Fibroblast of peridontal ligament (primary cell): ENCODE data around the gene OR1S2.
"Not testable (repeated sequence)": the region's sequence is repeated elsewhere in the genome, so short reads cannot be mapped to it uniquely, and the experiment has no call there.

ENCODE experiments used
- DNase-seq: peaks from one replicate; pipeline ENCODE4 v3.0.0-alpha.2; 2010; ENCODE audit errors: extremely low read depth

The OR1S2 gene

DNA sequence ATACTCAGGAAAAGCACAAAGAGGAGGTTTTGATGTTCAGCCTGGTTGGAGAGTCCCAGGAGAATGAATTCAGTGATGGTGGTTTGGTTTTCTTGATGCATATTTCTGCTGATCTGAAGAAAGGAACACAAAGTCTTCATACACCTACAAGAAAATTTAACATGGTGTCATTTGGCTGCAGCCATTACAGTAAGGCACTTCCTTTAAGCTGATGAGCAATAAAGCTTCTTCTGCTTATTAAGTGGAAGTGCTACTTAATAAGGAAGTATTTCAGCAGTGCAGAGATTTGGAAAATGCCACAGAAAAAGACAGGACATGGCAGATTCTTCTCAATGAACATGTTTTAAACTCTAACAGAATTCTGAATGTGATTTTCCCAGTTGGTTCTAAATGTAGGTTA, at the start of gene OR1S2:
TSS of gene OR1S2 (minus strand) at position 101 of the 400 bp plus-strand sequence. CDS start at position 101, 0 bp downstream.
- DNase-seq: no peak

GRCh38 chr11:58243954-58244353, 40.0 kb upstream of the OR1S2 start:
- DNase-seq: no peak

GRCh38 chr11:58227956-58228615, 24.1 kb upstream of the OR1S2 start:
- DNase-seq: no peak

DNA sequence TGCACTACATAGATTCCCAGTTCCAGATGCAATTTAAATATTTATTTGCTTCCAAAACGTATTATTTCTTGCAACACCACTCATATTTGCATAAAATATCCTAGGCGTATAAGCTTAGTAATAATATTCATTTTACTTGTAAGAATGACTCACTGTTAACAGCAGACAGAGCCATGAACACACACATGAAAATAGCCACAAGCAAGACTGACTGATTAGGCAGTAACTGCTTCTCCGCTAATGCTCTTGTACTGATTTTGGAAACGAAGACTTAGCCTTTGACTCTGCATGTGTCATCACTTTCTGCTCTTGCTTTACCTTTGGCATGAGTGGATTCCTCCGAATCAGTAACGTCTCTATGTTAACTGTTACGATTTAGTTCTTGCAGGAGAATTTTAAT, 18.8 kb upstream of the OR1S2 start:
- no peak for DNase-seq

DNA sequence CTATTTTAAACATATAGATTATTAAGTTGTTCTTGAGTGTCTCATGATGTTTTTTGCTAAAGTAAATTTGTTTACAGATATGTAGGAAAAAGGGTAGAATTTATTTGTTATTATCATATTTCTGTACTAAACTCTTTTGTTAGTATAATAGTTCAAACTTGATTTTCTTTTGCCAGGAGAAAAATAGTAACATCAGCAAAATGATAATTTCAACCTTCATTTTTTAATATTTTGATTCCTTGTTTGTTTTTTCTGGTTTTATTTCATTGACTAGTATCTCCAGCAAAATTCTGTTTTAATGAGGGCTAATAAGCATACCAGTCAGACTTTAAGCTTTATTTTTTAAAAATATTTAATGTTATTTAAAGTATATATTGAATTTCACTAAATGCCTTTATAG, 12.5 kb upstream of the OR1S2 start:
- no peak for DNase-seq

- not testable (repeated sequence) for DNase-seq
Observed at GRCh38 chr11:58212420-58212819, 8.5 kb upstream of the OR1S2 start, which contains the start of gene OR1S1. Gene OR1S1 (plus strand): TSS chr11:58212720.

DNA sequence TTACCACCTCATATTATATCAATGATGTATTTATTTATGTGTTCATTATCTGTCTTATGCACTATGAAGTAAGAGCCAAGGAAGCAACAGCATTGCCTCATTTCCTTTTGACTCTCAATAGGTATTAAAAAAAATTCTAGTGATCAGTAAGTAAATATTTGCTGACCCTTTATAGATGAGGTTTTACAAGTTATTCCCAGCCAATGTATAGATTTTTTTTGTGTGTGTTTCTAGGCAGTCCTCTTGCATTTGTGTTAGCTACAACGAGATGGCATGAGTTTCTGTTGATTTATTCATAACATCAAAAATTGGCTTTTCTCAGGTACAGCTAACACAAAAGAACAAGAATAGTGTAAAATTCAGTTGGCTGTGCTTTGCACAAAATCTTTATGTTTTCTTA, 4.7 kb downstream of the OR1S2 start:
- DNase-seq: no peak

DNA sequence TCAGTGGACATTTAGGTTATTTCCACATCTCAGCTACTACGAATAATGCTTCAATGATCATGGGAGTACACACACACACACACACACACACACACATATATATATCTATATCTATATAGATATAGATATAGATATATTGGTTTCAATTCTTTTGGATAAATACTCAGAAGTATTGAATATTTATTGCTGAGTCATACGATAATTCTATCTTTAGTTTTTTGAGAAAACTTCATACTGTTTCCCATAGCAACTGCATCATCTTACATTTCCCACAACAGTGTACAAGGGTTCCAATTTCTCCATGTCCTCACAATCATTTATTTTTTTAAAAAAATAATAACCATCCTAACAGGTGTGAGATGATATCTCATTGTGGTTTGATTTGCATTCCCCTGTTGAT, 8.0 kb downstream of the OR1S2 start:
- no peak for DNase-seq

DNA sequence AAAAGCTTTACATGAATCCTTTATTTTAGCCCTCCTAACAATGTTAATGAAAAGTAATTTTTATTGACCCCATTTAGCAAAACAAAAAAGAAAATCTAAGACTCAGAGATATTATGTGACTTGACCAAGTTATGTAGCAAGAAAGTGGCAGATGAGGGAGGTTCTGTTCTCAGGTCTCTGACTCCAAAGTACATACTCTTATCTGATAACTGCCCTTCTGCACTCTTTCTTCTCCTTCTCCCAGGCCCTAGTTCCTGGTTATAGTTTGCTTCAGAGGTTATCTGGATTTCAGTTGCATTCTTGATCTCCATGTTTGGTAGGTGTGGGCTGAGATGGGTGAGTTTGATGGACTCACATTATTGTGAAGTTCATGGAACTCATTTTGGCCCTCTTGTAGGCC, 10.6 kb downstream of the OR1S2 start:
- DNase-seq: no peak

- no peak for DNase-seq
Observed at GRCh38 chr11:58192229-58192628, 11.7 kb downstream of the OR1S2 start.

GRCh38 chr11:58188770-58189169, 15.2 kb downstream of the OR1S2 start, which contains the start of gene OR9Q2:
Gene OR9Q2 (plus strand): TSS chr11:58189070. CDS start chr11:58190491, 1,421 bp downstream.
- DNase-seq: no peak

- DNase-seq: no peak
Observed at GRCh38 chr11:58186938-58187337, 17.0 kb downstream of the OR1S2 start.

GRCh38 chr11:58179648-58180047, 24.3 kb downstream of the OR1S2 start:
- DNase-seq: no peak

DNA sequence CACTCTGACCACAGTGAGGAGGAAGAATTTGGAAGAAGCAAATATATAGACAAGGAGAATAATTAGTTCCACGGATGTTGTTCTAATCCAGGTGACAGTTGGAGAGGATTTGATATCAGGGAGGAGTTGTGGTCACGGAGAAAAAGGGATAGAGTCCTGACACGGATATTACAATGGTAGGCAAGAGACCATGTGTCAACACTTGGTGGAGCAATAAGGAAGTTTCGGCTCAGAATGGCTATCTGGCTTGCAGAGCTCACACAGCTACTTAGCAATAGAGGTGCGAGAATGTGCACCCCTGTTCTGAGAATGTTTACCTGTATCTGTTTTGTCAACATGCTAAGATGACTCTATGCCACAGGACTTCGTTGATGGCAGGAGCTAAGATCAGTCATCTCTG, 25.5 kb downstream of the OR1S2 start:
- no peak for DNase-seq

GRCh38 chr11:58177409-58178054, 26.4 kb downstream of the OR1S2 start:
- DNase-seq: no peak

- DNase-seq: no peak
Observed at GRCh38 chr11:58165504-58166106, 38.3 kb downstream of the OR1S2 start.

DNA sequence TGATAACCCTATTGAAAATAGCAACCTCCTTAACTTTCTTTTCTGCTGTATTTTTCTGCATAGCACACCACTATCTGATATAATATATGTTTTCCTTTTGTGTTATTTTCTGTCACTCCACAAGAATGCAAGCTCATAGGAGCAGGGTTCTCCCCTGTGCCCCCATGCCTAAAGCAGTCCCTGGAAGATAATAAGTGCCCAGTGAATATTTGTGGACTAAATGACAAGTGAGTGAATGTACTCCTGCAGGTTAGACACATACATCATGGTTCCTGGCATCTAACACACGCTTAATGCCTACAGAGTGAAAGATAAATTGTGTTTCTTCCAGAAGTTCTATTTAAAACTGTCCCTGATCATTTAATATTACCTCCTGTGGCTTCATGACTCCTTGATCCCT, 39.0 kb downstream of the OR1S2 start:
- no peak for DNase-seq

DNA sequence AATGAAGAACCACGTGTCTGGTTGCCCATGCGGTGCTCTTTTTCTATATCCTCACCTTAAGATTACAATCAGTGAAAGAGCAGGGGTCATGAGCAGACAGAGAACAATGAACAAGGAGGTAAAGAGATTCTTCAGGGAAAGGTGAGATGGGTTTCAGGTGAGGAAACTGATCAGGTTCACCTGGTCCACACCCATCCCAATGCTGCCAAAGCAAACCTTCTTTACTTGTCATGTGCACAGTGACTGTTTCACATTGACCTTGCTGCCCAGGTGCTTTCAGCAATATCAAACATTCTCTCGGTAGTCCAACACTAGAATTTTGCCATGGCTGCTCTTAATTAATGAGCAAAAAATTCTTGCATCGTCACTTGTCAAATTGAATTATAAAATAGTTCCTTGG, 39.6 kb downstream of the OR1S2 start:
- no peak for DNase-seq
